ENCODE results near the gene TLE7. TPM values are rescaled to one million over a fixed set of nuclear protein-coding genes. Genes with fewer than 3 reads are reported as not detected.

TLE7 gene
- polyA plus RNA-seq, 2 of the 4 experiments (the other 2 are of a cell fraction): not detected

GRCh38 chr16:71384073-71384724, 57.7 kb downstream of the TLE7 start:
- no peak for FAIRE-seq
- H3K27ac ChIP-seq: no peak overlapping the region
- POLR2A ChIA-PET: no interaction called here

DNA sequence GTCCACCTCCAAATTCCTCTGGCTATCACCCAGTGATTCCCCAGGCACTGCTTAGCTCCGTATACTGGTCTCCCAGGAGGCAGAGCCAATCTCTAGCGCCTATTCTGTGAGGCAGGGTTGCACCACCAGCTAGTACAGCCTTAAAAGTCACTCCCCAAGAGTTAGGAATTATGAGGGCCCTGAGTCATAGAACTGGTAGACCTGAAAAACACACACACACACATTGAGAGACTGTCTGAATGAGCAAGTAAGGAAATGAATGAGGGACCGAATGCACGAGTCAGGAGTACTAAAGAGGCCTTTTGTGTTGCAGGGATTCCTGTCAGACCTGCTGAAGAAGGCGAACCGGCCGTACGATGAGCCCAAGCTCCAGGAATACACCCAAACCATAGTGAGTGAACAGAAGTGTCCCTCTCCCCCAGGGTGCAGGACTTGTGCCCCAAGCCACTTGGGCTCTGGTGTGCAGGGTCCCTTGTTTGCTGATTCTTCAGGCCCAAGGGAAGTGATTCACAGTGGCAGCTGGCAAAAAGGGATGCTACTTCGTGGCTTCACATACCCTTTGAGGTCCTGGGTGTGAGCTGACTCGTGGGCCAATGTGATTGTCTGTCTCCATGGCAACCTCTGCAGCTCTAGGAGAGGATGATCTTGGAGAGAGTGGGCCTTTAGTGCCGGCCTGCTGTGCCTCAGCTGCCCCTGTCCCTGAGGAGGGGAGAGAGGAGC, 58.6 kb downstream of the TLE7 start:
- 77% methylated on average over 9 of the region's 11 CpGs for WGBS (ENCODE audit: missing lambda C conversion rate)
- Histone ChIP-seq H3K9me3 (no peaks in the 10 kb centered on the region), H3K27ac (no peak overlapping the region), H3K4me3 (no peak overlapping the region), H3K4me2 (no peak overlapping the region), H3K4me1 (no peaks in the 10 kb centered on the region)
- POLR2A ChIA-PET: no interaction called here
- DNase-seq (ENCODE audit: low read depth in 1 of 2, low spot score in 1 of 2) (no peak), FAIRE-seq (no peak), ATAC-seq (peak; percentile 60 to 62)
- CTCF ChIA-PET: interaction anchor here (1.0 to 2.4 kb wide), 4 partner anchors 29 to 729 kb away, joined by 3 to 12 read pairs (median 6); no protein-coding TSS in a partner anchor
- TF ChIP-seq ATOH8 (CRISPR knock-in tag; IDR thresholded peaks at IDR 0.05; ENCODE audit: low read depth) (no peak), PBX3 (IDR thresholded peaks at IDR 0.05) (no peak), KDM5A (IDR thresholded peaks at IDR 0.05) (no peak), CBX2 (IDR thresholded peaks at IDR 0.05; ENCODE audit: borderline replicate concordance, low read depth) (no peak)
- TF ChIP-seq, protein P1, sequence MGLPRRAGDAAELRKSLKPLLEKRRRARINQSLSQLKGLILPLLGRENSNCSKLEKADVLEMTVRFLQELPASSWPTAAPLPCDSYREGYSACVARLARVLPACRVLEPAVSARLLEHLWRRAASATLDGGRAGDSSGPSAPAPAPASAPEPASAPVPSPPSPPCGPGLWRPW (IDR thresholded peaks at IDR 0.05): no peak

More at GRCh38 chr16:71384073-71384724, 57.7 kb downstream of the TLE7 start:
- Histone ChIP-seq H3K4me2 (no peak overlapping the region), H3K4me3 (no peak overlapping the region), H3K4me1 (no peaks in the 10 kb centered on the region), H3K9me3 (no peaks in the 10 kb centered on the region)
- CTCF ChIA-PET: interaction anchor here (1.0 to 2.4 kb wide), 2 partner anchors 28 to 115 kb away, joined by 4 to 12 read pairs; no protein-coding TSS in a partner anchor
- DNase-seq (ENCODE audit: low read depth in 1 of 2, low spot score in 1 of 2) (no peak), ATAC-seq (peak; percentile 46 to 57; a peak in 4 of 6 replicates)
- 62% methylated on average over 10 of the region's 10 CpGs for WGBS (ENCODE audit: missing lambda C conversion rate)
- TF ChIP-seq POLR2A (IDR thresholded peaks at IDR 0.05; ENCODE audit: low read length) (no peak), FOSB (CRISPR knock-in tag; IDR thresholded peaks at IDR 0.05) (no peak)

GRCh38 chr16:71380831-71381230, 61.0 kb downstream of the TLE7 start:
- no peak for ATAC-seq
- no peak for FAIRE-seq
- 49% methylated on average over 6 of the region's 6 CpGs for WGBS (ENCODE audit: missing lambda C conversion rate)
- H3K9me3 ChIP-seq: no peaks in the 10 kb centered on the region
- ChIA-PET CTCF (interaction anchor here (1.9 kb wide), 1 partner anchor 22 kb away, joined by 7 read pairs; the partner anchor contains the start of gene CALB2), POLR2A (no interaction called here)
- H3K4me1 ChIP-seq: no peaks in the 10 kb centered on the region
- TF ChIP-seq, protein P2, sequence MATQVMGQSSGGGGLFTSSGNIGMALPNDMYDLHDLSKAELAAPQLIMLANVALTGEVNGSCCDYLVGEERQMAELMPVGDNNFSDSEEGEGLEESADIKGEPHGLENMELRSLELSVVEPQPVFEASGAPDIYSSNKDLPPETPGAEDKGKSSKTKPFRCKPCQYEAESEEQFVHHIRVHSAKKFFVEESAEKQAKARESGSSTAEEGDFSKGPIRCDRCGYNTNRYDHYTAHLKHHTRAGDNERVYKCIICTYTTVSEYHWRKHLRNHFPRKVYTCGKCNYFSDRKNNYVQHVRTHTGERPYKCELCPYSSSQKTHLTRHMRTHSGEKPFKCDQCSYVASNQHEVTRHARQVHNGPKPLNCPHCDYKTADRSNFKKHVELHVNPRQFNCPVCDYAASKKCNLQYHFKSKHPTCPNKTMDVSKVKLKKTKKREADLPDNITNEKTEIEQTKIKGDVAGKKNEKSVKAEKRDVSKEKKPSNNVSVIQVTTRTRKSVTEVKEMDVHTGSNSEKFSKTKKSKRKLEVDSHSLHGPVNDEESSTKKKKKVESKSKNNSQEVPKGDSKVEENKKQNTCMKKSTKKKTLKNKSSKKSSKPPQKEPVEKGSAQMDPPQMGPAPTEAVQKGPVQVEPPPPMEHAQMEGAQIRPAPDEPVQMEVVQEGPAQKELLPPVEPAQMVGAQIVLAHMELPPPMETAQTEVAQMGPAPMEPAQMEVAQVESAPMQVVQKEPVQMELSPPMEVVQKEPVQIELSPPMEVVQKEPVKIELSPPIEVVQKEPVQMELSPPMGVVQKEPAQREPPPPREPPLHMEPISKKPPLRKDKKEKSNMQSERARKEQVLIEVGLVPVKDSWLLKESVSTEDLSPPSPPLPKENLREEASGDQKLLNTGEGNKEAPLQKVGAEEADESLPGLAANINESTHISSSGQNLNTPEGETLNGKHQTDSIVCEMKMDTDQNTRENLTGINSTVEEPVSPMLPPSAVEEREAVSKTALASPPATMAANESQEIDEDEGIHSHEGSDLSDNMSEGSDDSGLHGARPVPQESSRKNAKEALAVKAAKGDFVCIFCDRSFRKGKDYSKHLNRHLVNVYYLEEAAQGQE (IDR thresholded peaks at IDR 0.05): no peak
- TF ChIP-seq NFE2L2 (conservative IDR thresholded peaks at IDR 0.05; ENCODE audit: low read length): no peak
- no peak for TF ChIP-seq CHD2 (IDR thresholded peaks at IDR 0.05; ENCODE audit: low read length, partially characterized antibody)
- no peak for TF ChIP-seq ZSCAN20 (CRISPR knock-in tag; IDR thresholded peaks at IDR 0.05)
- no peak for TF ChIP-seq EP300 (IDR thresholded peaks at IDR 0.05)
- no peak for TF ChIP-seq EHF (CRISPR knock-in tag; IDR thresholded peaks at IDR 0.05)
- no peak for TF ChIP-seq ZC3H11A (IDR thresholded peaks at IDR 0.05)
- no peak for TF ChIP-seq FOXS1 (CRISPR knock-in tag; IDR thresholded peaks at IDR 0.05)
- TF ChIP-seq HOXB13 (CRISPR knock-in tag; IDR thresholded peaks at IDR 0.05; ENCODE audit: low read depth): no peak
- DNase-seq (ENCODE audit: low read depth in 1 of 2, low spot score in 1 of 2): no peak
- no peak overlapping the region for H3K27ac ChIP-seq
- H3K4me3 ChIP-seq: no peak overlapping the region
- no peak overlapping the region for H3K4me2 ChIP-seq

Other genes starting within 250 kb of the TLE7 start
- gene HYDIN, start 211.3 kb downstream of the TLE7 start, polyA plus RNA-seq (2011; rRNA removed): 0.30 and 0.41 TPM in 2 replicates
- 0.21 to 0.33 TPM (median 0.23 TPM) in 3 replicates for gene HYDIN, start 211.3 kb downstream of the TLE7 start, polyA plus RNA-seq (2017; fragmentation: RNase III; extraction: RNeasy Plus Mini Kit Qiagen cat#74134 plus additional on column Dnase treatment)
- gene CMTR2, start 152.7 kb downstream of the TLE7 start, polyA plus RNA-seq (2011; rRNA removed): 33.2 and 34.9 TPM in 2 replicates
- gene CMTR2, start 152.7 kb downstream of the TLE7 start, polyA plus RNA-seq (2017; fragmentation: RNase III; extraction: RNeasy Plus Mini Kit Qiagen cat#74134 plus additional on column Dnase treatment): 14.2 to 16.9 TPM (median 15.4 TPM) in 3 replicates
- gene CALB2, start 83.3 kb downstream of the TLE7 start, polyA plus RNA-seq (2011; rRNA removed): 2.3 and 3.7 TPM in 2 replicates
- gene CALB2, start 83.3 kb downstream of the TLE7 start, polyA plus RNA-seq (2017; fragmentation: RNase III; extraction: RNeasy Plus Mini Kit Qiagen cat#74134 plus additional on column Dnase treatment): 4.6 to 10.1 TPM (median 6.4 TPM) in 3 replicates
- gene ZNF23, start 20.2 kb upstream of the TLE7 start, polyA plus RNA-seq (2011; rRNA removed): 6.1 and 8.7 TPM in 2 replicates
- 6.2 to 7.7 TPM (median 7.1 TPM) in 3 replicates for gene ZNF23, start 20.2 kb upstream of the TLE7 start, polyA plus RNA-seq (2017; fragmentation: RNase III; extraction: RNeasy Plus Mini Kit Qiagen cat#74134 plus additional on column Dnase treatment)
- 3.9 and 4.4 TPM in 2 replicates for gene ZNF19, start 47.3 kb upstream of the TLE7 start, polyA plus RNA-seq (2011; rRNA removed)
- gene ZNF19, start 47.3 kb upstream of the TLE7 start, polyA plus RNA-seq (2017; fragmentation: RNase III; extraction: RNeasy Plus Mini Kit Qiagen cat#74134 plus additional on column Dnase treatment): 2.0 to 2.4 TPM (median 2.3 TPM) in 3 replicates
- gene CHST4, start 84.4 kb upstream of the TLE7 start, polyA plus RNA-seq (2011; rRNA removed): 0.08 and 0.12 TPM in 2 replicates
- 0.04 to 0.10 TPM (median 0.05 TPM) in 3 replicates for gene CHST4, start 84.4 kb upstream of the TLE7 start, polyA plus RNA-seq (2017; fragmentation: RNase III; extraction: RNeasy Plus Mini Kit Qiagen cat#74134 plus additional on column Dnase treatment)
- gene TAT, start 135.0 kb upstream of the TLE7 start, polyA plus RNA-seq (2011; rRNA removed): 0.30 and 0.37 TPM in 2 replicates
- gene TAT, start 135.0 kb upstream of the TLE7 start, polyA plus RNA-seq (2017; fragmentation: RNase III; extraction: RNeasy Plus Mini Kit Qiagen cat#74134 plus additional on column Dnase treatment): 0.03 to 0.06 TPM (median 0.05 TPM) in 3 replicates
- gene MARVELD3, start 184.1 kb upstream of the TLE7 start, polyA plus RNA-seq (2011; rRNA removed): 0.17 and 0.36 TPM in 2 replicates
- 0.08 to 0.25 TPM (median 0.18 TPM) in 3 replicates for gene MARVELD3, start 184.1 kb upstream of the TLE7 start, polyA plus RNA-seq (2017; fragmentation: RNase III; extraction: RNeasy Plus Mini Kit Qiagen cat#74134 plus additional on column Dnase treatment)

Data from A549 (cell line).